ELF-1 (cell line): ENCODE measurements around the gene HRH2.

ENCODE experiments used
- DNase-seq: peaks from one replicate; pipeline ENCODE4 v3.0.0-alpha.2; 2016; ENCODE audit warnings: low read depth, low spot score

Gene HRH2

DNA sequence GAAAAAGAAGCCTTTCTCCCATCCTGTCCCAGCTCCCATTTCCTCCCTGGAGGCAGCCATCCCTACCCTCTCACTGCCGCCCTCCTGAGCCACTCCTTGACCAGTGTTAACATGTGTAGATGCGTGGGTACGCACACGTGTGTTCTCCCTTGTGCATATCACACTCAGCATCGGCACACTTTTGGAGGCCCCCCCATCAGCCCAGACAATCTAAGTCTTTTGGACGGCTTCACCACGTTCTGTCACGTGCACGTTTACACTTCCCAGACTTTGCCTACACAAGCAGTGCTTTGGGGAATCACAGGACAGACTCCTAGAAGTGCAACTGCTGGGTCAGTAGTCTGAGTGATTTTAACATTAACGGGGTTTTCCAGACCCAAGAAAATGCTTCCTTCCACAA, 18.0 kb downstream of the HRH2 start:
- DNase-seq, result no peak

DNA sequence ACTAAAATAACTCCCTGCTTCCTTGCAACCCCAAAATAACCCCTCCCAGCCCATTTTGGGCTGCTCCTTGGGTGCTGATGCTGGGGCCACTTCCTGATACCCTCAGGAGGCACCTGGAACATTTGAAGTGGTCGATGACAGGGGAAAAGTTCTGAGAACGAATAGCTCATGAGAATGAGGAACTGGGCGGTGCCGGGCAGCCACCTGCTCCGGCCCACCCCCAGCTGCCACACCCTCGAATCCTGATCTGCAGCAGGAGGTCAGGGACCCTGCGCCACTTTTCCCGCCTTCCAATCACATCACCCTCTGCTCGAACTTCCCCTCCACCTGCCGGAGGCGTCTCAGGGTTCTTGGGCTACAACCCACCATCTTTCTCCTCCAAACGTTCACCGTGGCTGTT, 19.7 kb downstream of the HRH2 start:
- no peak for DNase-seq

DNA sequence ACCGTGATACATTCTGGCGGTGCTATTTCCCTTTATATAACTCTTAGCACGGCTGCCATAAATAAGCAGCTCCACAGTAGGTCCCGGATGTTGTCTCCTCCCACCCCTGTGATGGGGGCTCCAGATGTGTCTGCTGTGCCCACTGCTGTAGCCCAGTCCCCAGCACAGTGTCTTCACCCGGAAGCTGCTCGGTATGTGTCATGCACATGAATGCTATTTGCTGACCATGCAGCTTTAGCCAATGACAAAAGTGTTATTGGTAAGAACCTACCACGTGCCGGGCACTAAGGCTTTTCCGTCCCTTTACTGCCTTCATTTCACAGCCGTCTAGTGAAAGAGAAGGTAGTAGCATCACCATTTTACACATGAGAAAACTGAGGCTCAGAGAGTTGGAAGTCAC, 20.2 kb downstream of the HRH2 start:
- DNase-seq, result no peak

DNA sequence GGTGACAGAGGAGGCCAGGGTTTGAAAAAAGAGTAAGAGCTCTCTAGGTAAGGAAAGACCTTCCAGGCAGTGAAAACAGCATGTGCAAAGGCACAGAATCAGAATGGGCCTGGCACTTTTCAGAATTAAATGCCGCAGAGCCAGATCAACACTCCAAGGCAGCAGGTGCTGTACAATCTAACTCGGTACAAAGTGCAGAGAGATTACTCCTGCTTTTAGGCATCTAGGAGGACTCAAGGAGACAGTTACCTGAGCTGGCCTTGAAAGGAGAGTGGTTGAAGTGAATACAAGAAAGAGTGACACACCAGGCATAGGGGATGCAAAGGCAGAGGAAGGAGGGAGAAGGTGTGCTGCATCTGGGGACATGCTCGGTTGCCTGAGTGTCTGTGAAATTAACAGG, 21.5 kb downstream of the HRH2 start:
- no peak for DNase-seq

DNA sequence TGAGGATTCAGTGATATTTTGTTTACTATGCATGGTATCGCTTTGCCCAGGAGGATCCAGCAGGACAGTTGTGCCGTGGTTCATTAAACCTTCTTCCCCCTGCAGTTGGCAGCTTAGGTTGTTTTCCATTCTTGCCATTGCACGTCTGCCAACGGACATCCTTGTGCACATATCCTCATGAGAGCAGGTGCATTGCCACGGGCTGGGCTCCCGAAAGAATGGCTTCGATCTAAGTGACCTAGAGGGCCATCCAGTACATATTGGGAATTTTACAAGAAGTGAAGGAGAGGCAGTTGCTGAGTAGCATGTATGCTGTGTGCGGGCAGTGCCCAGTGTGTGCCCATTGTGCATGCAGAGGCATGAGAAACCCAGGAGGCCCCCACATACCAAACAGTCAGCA, 22.1 kb downstream of the HRH2 start:
- DNase-seq, result no peak

DNA sequence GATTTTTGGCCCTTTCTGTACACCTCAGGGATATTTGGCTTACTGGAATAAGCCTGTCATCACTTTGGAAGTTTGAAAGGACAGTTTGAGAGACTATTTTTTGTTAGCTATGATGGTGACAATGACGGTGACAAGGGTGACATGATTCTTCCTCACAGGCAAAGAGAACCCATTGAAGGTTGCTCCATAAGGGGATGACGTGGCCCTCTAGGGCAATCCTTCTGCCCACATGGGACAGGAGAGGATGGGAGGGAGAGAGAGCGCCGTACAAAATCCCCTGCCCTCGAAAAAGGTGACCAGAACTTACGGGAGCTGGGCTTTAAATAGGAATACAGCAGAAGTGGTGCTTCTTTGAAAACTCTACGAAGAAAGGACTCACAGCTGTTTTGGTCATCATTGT, 22.6 kb downstream of the HRH2 start:
- DNase-seq, result no peak

DNA sequence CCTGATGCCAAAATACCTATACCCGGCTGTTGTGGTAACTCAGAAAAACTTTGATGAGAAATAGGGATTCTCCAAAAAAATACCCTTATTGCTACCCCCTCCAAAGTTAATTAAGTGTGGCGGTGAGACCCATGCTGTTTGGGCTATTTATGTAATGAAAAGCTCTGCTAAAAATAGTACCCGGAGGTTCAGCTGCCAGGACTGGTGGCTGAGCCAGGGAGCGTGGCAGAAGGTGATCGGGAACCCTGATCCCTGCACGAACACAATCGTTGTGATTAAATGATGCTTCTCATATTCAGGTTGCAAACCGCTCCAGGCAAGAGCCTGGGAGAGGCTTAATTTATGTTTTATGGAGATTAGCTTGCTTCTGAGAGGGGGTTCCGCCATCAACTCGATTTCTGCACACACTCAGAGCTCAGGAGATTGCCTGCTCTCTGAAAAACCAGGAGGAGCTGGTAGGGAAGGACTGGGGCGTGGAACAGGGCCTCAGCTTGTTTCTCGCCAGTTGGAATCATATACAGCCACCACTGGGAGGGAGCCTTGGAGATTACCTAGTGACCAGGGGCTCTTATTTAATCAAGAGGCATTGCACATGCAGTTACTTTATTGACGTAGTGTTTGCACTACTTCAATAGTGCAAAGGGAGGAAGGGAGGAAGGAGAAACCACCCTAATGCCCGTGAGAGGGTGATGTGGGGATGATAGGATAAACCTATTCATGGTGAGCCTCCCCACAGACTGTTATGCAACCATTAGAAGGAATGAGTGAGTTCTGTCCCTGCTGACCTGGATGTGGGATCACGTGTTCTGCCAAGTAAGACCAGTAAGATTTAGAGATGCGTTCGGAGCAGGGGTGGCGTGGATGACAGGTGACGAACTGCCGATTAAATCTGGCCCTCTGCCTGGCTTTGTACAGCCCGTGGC, 23.4 kb downstream of the HRH2 start:
- DNase-seq, result no peak

DNA sequence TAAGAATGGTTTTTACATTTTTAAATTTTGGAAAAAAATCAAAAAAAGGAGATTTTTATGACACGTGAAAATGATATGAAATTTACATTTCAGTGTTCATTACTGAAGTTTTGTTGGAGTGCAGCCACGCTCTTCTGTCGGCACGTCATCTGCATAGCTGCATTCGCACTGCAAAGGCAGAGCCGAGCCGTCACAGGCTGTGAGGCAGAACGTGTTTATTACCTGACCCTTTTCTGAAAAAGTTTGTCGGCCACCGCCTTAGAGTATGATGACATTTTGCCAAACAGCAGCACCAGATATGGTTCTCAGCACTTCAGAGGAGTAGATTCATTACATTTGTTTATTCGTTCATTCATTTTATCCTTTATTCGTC, 24.1 kb downstream of the HRH2 start:
- DNase-seq, result no peak

DNA sequence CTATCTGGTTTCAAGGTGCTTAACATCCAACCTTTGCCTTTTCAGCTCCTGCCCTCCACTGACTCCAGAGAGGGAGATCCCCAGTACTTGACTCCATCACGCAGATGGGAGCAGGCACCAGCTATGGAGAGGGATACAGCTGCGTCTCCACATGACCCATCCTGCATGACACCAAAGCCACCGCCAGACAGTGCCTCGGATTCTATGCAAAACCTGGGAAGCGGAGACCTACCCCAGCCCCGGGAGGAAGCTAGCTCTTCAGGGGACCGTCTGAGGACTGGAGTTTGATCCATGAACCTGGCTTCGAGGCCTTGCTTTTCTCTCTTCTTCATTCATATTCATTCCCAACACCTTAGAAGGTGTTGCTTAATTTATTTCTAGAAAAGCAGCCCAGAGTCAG, 24.8 kb downstream of the HRH2 start:
- DNase-seq, result no peak

DNA sequence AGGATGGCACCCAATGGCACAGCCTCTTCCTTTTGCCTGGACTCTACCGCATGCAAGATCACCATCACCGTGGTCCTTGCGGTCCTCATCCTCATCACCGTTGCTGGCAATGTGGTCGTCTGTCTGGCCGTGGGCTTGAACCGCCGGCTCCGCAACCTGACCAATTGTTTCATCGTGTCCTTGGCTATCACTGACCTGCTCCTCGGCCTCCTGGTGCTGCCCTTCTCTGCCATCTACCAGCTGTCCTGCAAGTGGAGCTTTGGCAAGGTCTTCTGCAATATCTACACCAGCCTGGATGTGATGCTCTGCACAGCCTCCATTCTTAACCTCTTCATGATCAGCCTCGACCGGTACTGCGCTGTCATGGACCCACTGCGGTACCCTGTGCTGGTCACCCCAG, 25.4 kb downstream of the HRH2 start:
- no peak for DNase-seq

DNA sequence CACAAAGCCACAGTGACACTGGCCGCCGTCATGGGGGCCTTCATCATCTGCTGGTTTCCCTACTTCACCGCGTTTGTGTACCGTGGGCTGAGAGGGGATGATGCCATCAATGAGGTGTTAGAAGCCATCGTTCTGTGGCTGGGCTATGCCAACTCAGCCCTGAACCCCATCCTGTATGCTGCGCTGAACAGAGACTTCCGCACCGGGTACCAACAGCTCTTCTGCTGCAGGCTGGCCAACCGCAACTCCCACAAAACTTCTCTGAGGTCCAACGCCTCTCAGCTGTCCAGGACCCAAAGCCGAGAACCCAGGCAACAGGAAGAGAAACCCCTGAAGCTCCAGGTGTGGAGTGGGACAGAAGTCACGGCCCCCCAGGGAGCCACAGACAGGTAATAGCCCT, 26.1 kb downstream of the HRH2 start:
- no peak for DNase-seq

DNA sequence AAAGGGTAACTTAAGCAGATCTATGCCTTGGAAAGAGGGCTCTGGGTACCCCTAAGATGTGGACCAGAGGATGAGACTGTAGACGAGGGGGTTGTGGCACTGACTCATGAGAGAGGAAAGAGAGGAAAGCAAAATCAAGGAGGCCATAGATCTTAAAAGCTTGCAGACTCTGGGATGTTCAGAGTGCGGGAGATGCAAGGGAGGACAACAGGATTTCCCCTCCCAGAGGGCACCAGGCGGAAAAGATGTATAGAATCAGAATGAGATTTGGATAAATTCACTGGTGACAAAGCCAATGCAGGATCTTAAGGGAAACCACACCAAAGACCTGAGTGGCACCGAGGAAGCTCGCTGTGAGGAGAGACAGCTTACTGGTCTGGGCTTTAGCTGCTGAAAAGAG, 27.1 kb downstream of the HRH2 start:
- DNase-seq, result no peak

DNA sequence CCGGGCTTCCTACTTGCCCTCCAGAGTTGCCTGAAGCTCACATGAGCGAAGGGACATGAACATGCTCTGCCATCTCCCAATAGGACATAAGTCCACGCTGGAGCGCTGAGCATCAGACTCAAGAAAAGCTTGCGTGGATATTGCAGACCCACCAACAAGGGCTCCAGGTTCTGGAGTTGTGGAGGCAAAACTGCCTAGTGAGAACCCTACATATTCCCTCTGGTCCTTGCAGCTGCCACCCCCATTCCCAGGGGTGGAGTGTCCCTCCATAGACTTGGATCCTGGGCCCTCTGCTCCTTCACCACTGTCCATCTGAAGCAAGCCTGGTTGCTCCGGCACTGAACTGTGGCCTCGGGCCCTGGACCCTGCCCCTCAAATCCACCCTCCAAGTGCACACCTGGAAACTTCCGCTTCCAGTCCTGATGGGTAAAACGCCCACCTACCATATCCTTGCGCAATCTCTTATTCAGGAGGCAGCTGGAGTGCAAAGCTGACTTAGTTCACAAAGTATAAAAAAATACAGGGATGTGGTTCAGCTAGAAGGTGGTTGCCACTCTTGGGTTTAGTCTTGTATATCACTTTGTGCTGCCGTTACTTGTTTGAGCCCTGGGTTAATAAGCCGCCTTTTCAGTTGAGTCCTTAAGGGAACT, 28.0 kb downstream of the HRH2 start:
- DNase-seq, result no peak

DNA sequence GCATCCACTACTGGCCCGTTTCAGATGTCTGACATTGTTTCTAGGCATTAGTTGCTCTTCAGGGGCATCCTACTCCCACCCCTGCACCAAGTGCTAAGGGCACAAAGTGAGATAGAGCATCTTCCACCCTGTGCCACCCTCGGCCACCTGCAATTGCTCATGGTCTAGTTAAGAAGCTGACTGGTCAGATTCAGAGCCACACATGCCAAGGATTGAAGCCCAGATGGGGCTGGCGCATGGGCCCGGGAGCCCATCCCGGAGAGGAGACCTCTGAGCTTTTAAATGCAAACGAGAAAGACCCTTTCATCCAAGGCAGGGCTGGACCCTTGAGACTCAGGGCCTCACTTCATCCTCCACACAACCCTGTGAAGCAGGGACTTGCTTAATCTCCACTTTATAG, 28.5 kb downstream of the HRH2 start:
- no peak for DNase-seq

DNA sequence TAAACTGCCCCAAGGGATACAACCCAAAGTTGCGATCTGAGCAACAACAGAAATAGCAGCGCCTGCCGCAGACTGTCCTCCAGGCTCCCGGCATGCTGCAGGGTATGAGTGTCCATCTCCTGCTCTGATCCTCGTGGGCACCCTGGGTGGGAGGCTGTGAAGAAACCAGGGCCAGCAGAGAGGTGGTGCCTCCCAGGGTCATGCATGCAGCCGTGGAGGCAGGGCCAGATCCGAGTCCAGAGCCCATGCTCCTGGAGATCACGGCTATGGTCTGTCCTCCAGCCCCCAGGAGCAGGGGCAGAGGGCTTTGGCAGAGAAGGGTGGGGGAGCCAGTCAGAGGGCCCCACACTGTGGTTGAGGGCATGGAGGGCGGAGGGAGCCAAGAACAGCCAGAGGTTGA, 29.0 kb downstream of the HRH2 start:
- DNase-seq, result no peak

DNA sequence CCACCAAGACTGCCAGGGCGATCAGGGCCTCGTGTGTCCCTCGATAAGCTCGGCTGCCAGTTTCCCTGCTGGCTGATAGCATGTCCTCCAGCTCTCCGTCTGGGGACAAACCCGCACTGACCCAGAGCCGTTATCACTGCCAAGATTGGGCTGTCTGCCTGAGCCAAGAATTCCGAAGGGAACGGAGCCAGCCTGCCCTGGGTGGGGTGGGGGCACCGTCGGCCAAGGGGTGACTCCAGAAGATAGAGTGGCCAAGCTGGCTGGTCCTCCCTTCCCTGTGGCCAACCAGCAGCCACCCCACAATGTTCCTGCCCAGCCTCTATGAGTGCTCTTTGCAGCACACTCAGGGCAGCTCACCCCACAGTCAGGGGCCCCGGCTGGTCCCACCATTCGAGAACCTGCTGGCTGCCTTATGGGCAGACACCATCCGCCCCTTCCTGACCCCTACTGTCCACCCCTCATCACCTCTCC, 29.4 kb downstream of the HRH2 start:
- no peak for DNase-seq

DNA sequence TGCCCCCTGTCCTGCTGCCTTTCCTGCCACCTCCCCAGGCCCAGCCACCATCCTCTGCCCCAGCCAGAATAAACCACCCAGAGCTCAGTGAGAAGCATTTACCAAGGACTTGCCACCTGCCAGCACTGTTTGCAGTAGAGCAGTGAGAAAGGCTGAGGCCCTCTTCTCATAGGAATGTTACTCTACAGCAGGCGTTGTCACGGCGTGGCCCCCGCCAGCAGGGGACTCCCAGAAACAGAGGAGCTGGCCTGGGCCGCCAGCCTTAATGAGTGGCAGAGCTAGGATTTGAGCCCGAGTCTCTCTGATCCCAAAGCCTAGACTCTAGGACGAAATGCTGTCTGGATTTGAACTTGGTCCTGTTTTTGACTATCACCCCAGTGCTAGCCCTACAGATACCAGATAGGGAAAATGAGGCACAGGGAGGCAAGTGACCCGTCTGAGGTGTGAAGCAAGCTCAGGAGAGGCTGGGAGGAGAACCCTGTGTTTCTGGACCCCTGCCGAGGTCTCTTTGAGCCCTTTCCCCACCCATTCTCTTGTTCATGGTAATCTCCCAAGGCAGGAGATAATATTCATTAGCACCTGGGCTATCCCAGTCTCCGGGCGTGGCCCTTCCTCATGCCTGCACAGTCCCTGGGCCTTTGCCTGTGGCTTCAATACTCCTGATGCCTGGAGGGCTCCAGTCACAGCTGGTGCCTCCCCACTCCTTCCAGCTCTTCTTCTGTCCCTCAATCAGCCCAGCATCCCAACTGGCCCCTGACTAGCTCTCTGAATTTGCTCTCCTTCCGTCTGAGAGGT, 30.7 kb downstream of the HRH2 start:
- peak; percentile 16 for DNase-seq

DNA sequence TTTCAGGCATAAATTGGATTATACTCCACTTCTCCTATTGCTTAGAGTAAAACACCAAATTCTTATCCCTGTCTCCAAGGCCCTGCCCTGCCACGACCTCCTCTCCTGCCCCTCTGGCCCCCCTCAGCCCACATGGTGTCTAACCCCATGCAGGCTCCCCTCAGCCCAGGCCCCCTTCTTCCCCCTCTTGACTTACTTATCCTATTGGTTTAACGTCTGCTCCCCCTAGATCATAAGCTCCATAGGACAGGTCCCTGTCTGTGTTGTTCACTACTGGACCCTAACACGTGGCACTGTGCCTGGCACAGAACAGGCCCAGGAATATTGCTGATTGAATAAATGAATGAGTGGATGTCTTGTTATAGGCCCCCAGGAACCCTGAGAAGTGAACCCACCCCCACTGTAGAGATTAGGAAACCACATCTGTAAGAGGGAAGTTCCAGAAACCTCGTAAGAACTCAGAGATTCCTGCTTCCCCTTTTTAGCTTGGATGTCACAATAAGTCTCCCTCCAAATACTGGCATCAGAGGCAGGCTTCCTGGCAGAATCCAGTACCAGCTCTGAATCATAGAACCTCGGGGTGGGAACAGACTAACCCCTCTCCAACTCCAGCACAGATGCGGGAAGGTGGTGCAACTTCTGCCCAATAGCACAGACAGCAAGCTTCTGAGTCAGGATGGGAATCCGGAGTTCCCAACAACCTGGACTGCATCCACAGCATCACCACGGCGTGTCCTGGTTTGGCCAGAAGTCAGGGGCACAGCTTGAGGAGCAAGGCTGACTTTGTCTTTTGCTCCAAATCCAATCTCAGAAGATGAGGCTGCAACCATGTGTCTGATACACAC, 31.5 kb downstream of the HRH2 start:
- no peak for DNase-seq

DNA sequence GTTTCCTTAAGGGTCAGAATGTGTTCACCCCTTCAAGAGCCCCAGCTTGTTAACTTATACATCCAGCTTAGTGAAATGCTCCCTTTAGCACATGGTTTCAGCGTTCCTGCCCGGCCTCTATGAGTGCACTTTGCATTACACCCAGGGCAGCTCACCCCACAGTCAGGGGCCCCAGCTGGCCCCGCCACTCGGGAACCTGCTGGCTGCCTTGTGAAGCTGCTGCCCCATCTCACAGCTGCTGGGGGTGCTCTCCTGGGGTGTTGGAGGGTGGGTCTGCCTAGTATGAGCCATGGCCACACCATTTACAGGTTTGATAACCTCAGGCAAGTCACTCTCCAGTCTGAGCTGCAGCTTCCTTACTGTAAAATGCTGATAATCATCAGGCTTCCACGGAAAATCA, 32.2 kb downstream of the HRH2 start:
- DNase-seq, result no peak

DNA sequence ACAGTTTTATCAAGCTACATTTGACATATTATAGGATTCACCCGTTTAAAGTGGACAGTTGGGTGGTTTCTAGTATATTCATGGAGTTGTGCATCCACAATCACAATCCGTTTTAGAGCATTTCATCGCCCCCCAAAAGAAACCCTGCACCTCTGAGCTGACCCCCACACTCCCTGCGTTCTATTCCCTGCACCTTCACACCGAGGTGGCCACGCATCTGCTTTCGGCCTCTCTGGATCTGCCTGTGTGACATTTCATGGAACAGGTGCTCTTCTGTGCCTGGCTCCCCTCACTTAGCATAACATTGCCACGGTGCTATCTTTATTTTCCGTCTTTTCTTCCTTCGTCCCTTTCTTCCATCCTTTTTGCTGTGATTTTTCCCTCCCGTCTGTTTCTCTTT, 32.7 kb downstream of the HRH2 start:
- no peak for DNase-seq

DNA sequence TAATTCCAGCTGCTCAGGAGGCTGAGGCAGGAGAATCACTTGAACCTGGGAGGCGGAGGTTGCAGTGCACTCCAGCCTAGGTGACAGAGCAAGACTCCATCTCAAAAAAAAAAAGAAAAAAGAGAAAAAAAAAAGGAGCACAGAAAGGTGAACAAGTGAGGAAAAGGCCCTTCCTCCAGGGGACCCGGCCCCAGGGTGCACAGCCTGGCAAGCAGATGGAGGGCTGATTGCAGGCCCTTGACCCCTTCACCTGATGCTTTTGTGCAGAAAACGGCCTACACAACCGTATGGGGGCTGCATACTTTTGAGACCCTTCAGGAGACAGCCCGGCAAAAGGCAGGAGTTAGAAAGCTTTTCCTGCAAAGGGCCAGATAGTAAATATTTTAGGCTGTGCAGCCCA, 33.9 kb downstream of the HRH2 start:
- no peak for DNase-seq
